Activated T-cell treated with anti-CD3 and anti-CD28 coated beads, Interleukin-2, amount 50 U/mL, for 24 hours (primary cell): ENCODE measurements around the gene ADAMTS10.

ENCODE experiments used
- DNase-seq: peaks from one replicate; pipeline ENCODE4 v3.0.0-alpha.2; 2020
- H3K27ac Mint-ChIP-seq: 2 replicates; pipeline ENCODE4 v1.8.0; 2020; ENCODE audit warnings: mild to moderate bottlenecking, mixed read lengths
- H3K27me3 Mint-ChIP-seq: 2 replicates; pipeline ENCODE4 v1.8.0; 2020; ENCODE audit warnings: mixed read lengths
- H3K36me3 Mint-ChIP-seq: 2 replicates; pipeline ENCODE4 v1.8.0; 2020; ENCODE audit warnings: low read depth, mixed read lengths
- H3K4me1 Mint-ChIP-seq: 2 replicates; pipeline ENCODE4 v1.8.0; 2020; ENCODE audit warnings: low read depth, mixed read lengths
- H3K4me3 Mint-ChIP-seq: 2 replicates; pipeline ENCODE4 v1.8.0; 2020; ENCODE audit warnings: mild to moderate bottlenecking, moderate library complexity, mixed read lengths
- H3K9me3 Mint-ChIP-seq: 2 replicates; pipeline ENCODE4 v1.8.0; 2020; ENCODE audit warnings: mixed read lengths

Gene ADAMTS10

GRCh38 chr19:8610041-8610935 lies at the start of gene ADAMTS10:
TSS of gene ADAMTS10 (minus strand) at chr19:8610715. CDS start at chr19:8605710, 5,005 bp downstream.
- peaks cover 2% of the 10 kb centered on the region for H3K27me3 Mint-ChIP-seq
- peak; percentile 61 for DNase-seq
- H3K27ac Mint-ChIP-seq: peak within 1 kb of the TSS; percentile 83
- peaks cover 5% of the 10 kb centered on the region for H3K36me3 Mint-ChIP-seq
- peaks cover 29% of the 10 kb centered on the region for H3K4me1 Mint-ChIP-seq
- H3K4me3 Mint-ChIP-seq: peak within 1 kb of the TSS; percentile 79
- H3K9me3 Mint-ChIP-seq: no peaks in the 10 kb centered on the region

GRCh38 chr19:8659905-8660304 lies 49.4 kb upstream of the ADAMTS10 start:
- H3K4me1 Mint-ChIP-seq: peaks cover 30% of the 10 kb centered on the region
- no peaks in the 10 kb centered on the region for H3K36me3 Mint-ChIP-seq
- H3K27me3 Mint-ChIP-seq: no peaks in the 10 kb centered on the region
- no peak overlapping the region for H3K4me3 Mint-ChIP-seq
- H3K9me3 Mint-ChIP-seq: no peaks in the 10 kb centered on the region
- no peak for DNase-seq
- no peak overlapping the region for H3K27ac Mint-ChIP-seq

- Mint-ChIP-seq H3K4me3 (no peak overlapping the region), H3K27me3 (no peaks in the 10 kb centered on the region), H3K9me3 (no peaks in the 10 kb centered on the region), H3K36me3 (no peaks in the 10 kb centered on the region), H3K4me1 (peaks cover 17% of the 10 kb centered on the region), H3K27ac (no peak overlapping the region)
- DNase-seq: no peak
These were observed 47.4 kb upstream of the ADAMTS10 start for GRCh38 chr19:8657869-8658268.

- Mint-ChIP-seq H3K27ac (no peak overlapping the region), H3K27me3 (no peaks in the 10 kb centered on the region), H3K4me3 (no peak overlapping the region), H3K9me3 (no peaks in the 10 kb centered on the region), H3K4me1 (peaks cover 15% of the 10 kb centered on the region), H3K36me3 (no peaks in the 10 kb centered on the region)
- peak; percentile 55 for DNase-seq
These were observed 44.8 kb upstream of the ADAMTS10 start for GRCh38 chr19:8655340-8655709.

- H3K9me3 Mint-ChIP-seq: no peaks in the 10 kb centered on the region
- H3K27ac Mint-ChIP-seq: peak overlapping the region; percentile 68
- H3K27me3 Mint-ChIP-seq: no peaks in the 10 kb centered on the region
These were observed 44.2 kb upstream of the ADAMTS10 start for GRCh38 chr19:8654591-8655339.

DNA sequence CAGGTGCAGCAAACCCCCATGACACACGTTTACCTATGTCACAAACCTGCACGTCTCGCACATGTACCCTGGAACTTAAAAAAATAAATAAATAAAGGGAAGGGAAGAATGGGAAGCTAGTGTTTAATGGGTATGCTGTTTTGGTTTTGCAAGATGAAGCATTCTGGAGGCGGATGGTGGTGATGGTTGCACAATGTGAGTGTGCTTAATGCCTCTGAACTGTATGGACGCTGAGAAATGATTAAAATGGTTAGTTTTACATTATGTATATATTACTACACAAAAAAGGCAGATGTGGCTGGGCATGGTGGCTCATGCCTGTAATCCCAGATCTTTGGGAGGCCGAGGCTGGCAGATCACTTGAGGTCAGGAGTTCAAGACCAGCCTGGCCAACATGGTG lies 37.7 kb upstream of the ADAMTS10 start:
- Mint-ChIP-seq H3K27me3 (peaks cover 8% of the 10 kb centered on the region), H3K36me3 (no peaks in the 10 kb centered on the region), H3K4me1 (peaks cover 4% of the 10 kb centered on the region), H3K4me3 (no peak overlapping the region), H3K27ac (no peak overlapping the region), H3K9me3 (no peaks in the 10 kb centered on the region)
- DNase-seq: no peak

More at GRCh38 chr19:8654591-8655339, 44.2 kb upstream of the ADAMTS10 start:
- DNase-seq: peak; percentile 82
- H3K4me3 Mint-ChIP-seq: peak overlapping the region; percentile 20
- no peaks in the 10 kb centered on the region for H3K36me3 Mint-ChIP-seq
- H3K4me1 Mint-ChIP-seq: peaks cover 17% of the 10 kb centered on the region

DNA sequence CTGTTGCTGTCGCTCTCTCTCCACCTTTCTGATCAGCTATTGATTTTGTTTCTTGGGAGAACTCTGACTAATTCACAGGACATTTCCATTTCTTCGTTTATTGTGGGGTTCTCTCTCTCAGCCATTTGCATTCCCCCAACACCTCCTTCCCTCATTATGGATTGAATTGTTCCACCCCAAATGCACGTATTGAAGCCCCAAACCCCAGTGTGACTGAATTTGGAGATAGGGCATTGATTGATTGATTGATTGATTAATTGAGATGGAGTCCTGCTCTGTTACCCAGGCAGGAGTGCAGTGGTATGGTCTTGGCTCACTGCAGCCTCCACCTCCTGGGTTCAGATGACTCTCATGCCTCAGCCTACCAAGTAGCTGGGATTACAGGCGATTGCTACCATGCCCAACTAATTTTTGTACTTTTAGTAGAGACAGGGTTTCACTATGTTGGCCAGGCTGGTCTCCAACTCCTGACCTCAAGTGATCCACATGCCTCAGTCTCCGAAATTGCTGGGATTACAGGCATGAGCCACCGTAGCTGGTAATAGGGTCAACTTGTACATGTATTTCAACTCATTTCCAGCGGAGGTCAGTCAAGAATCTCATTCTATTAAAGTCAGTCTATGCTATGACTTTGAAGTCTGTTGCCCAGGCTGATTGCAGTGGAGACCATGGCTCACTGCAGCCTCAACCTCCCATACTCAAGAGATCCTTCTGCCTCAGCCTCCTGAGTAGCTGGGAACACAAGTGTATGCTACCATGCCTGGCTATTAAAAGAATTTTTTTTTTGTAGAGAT lies 33.5 kb upstream of the ADAMTS10 start:
- no peak overlapping the region for H3K27ac Mint-ChIP-seq
- no peak for DNase-seq
- no peak overlapping the region for H3K4me3 Mint-ChIP-seq
- peaks cover 3% of the 10 kb centered on the region for H3K9me3 Mint-ChIP-seq
- no peaks in the 10 kb centered on the region for H3K36me3 Mint-ChIP-seq
- no peaks in the 10 kb centered on the region for H3K4me1 Mint-ChIP-seq
- peaks cover 19% of the 10 kb centered on the region for H3K27me3 Mint-ChIP-seq

DNA sequence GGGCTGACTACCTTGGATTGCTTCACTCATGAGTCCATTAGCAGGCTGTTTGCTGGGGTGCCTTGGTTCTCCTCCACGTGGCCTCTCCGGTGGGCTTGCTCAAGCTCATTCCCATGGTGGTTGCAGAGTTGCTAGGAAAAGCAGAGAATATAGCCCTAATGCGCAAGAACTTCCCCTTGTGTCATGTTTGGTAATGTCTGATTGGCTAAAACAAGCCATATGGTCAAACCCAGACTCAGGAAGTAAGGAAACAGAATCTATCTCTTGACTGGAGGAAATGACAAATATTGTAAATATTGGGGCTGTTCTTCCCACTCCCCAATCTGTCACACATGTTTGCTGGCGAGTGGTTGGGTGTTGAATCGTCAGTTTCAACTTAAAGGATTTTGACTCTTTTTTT lies 32.0 kb upstream of the ADAMTS10 start:
- Mint-ChIP-seq H3K27ac (no peak overlapping the region), H3K4me1 (peaks cover 7% of the 10 kb centered on the region), H3K9me3 (peaks cover 3% of the 10 kb centered on the region), H3K36me3 (no peaks in the 10 kb centered on the region), H3K4me3 (no peak overlapping the region), H3K27me3 (peaks cover 26% of the 10 kb centered on the region)
- no peak for DNase-seq

DNA sequence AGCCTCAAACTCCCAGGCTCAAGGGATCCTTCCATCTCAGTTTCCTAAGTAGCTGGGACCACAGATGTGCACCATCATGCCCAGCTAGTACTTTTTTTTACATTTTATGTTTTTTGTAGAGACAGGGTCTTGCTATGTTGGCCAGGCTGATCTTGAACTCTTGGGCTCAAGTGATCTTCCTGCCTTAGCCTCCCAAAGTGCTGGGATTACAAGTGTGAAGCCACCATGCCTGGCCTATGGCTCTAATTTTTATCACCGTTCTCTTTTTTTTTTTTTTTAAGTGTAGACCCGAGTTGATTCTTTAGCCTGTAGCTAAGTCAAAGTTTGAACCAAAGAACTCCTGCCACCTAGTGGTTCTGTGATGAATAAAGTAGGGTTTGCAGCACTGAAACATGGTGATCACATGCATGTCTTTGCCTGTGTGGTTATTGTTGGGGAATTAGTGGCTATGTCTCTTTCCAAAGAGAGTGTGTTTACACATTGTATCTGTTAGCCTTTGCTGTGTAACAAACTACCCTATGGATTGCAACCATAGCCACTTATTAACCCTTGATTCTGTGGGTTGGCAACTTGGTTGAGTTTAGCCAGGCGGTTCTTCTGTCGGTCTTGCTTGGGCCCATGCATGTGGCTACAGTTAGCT lies 31.5 kb upstream of the ADAMTS10 start:
- no peak for DNase-seq
- H3K4me1 Mint-ChIP-seq: peaks cover 7% of the 10 kb centered on the region
- H3K36me3 Mint-ChIP-seq: no peaks in the 10 kb centered on the region
- no peak overlapping the region for H3K27ac Mint-ChIP-seq
- peaks cover 3% of the 10 kb centered on the region for H3K9me3 Mint-ChIP-seq
- no peak overlapping the region for H3K4me3 Mint-ChIP-seq
- H3K27me3 Mint-ChIP-seq: peaks cover 26% of the 10 kb centered on the region

DNA sequence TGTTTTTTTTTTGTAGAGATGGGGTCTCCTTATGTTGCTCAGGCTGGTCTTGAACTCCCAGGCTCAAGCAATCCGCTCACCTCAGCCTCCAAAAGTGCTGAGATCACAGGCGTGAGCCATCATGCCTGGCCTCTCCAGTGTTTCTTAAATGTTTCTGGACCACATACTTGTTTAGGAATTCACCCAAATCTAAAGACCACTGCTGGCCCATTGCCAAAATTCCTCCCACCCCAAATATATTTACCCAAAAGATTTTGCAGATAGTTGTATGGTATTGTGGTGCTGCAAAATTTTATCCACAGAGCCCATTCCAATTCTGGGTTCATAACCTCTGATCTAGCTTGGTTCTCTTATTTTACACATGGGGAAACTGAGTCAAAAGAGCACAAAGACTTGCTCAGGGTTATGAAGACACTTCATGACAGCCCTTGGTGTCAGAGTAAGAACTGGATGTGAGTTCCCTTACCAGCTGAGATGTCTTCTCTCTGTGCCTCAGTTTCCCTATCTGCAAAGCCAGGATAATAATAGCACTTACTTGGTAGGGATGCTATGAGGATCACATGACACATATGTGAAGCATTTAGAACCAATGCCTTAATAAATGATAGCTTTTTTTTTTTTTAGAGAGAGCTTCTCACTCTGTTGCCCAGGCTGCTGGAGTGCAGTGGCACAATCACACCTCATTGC lies 30.8 kb upstream of the ADAMTS10 start:
- Mint-ChIP-seq H3K36me3 (no peaks in the 10 kb centered on the region), H3K27me3 (peaks cover 25% of the 10 kb centered on the region), H3K4me3 (no peak overlapping the region), H3K27ac (no peak overlapping the region), H3K9me3 (peaks cover 3% of the 10 kb centered on the region), H3K4me1 (peaks cover 7% of the 10 kb centered on the region)
- DNase-seq: no peak

GRCh38 chr19:8640402-8641004 lies 30.0 kb upstream of the ADAMTS10 start:
- Mint-ChIP-seq H3K4me3 (no peak overlapping the region), H3K27ac (no peak overlapping the region), H3K9me3 (peaks cover 3% of the 10 kb centered on the region), H3K36me3 (no peaks in the 10 kb centered on the region), H3K27me3 (peaks cover 24% of the 10 kb centered on the region), H3K4me1 (peaks cover 7% of the 10 kb centered on the region)
- DNase-seq: no peak

- Mint-ChIP-seq H3K27me3 (peaks cover 25% of the 10 kb centered on the region), H3K27ac (no peak overlapping the region), H3K9me3 (peaks cover 3% of the 10 kb centered on the region)
These were observed 29.4 kb upstream of the ADAMTS10 start for GRCh38 chr19:8639821-8640401.

GRCh38 chr19:8638078-8638619 lies 27.6 kb upstream of the ADAMTS10 start:
- DNase-seq: no peak
- peaks cover 25% of the 10 kb centered on the region for H3K27me3 Mint-ChIP-seq
- peaks cover 3% of the 10 kb centered on the region for H3K9me3 Mint-ChIP-seq
- peaks cover 7% of the 10 kb centered on the region for H3K4me1 Mint-ChIP-seq
- H3K27ac Mint-ChIP-seq: no peak overlapping the region
- H3K4me3 Mint-ChIP-seq: no peak overlapping the region
- H3K36me3 Mint-ChIP-seq: no peaks in the 10 kb centered on the region

More at GRCh38 chr19:8639821-8640401, 29.4 kb upstream of the ADAMTS10 start:
- no peak for DNase-seq
- Mint-ChIP-seq H3K4me3 (no peak overlapping the region), H3K36me3 (no peaks in the 10 kb centered on the region), H3K4me1 (peaks cover 7% of the 10 kb centered on the region)
